GM21825 (cell line): ENCODE measurements around the gene KRTAP4-8.
"Not testable (repeated sequence)": the region's sequence is repeated elsewhere in the genome, so short reads cannot be mapped to it uniquely, and the experiment has no call there.

ENCODE experiments used
- ATAC-seq: cut with Tn5 transposase; IDR thresholded peaks from one replicate; pipeline ENCODE4 v1.9.1; 2021; ENCODE audit warnings: mild to moderate bottlenecking, moderate library complexity; ENCODE audit not compliant: unreplicated experiment

The KRTAP4-8 gene

DNA sequence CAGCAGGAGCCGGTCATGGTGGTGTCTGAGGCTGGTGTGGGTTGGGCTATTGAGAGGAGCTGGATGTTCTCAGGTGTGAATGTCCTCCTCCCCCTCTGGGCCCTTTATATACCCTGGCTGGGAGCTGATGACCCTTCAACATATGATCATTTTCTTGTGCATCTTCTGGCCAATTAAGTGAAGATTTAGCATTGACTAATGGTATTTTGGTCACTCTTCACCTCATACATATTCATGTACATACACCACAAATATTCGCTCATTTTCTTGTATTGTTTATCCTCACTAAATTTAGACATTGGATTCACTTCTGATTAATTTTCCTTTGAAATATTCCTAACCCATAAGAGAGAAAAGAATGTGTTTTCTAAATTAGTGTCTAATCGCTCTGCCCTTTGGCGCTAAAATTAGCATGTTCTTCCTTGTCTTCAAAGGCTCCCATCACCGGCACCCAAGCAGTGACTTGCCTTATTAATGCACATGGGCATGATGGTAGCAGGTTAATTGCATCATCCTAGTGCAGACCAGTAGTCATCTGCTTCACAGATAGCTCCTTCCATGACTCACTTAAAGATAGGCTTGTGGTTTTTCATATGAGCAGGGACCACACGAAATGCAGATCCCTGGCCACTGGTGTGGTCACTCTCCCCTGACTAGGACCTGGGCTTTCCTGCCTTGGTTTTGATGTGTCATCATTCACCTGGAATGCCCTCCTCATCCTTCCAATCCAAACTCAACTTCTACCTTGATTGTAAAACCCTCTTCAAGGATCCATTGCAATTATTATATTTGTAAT lies 31.9 kb downstream of the KRTAP4-8 start, which contains the start of gene KRTAP2-4:
KRTAP2-4 (minus strand) TSS at position 51 of the 796 bp plus-strand sequence; CDS start at position 17, 34 bp downstream.
- ATAC-seq = no peak

DNA sequence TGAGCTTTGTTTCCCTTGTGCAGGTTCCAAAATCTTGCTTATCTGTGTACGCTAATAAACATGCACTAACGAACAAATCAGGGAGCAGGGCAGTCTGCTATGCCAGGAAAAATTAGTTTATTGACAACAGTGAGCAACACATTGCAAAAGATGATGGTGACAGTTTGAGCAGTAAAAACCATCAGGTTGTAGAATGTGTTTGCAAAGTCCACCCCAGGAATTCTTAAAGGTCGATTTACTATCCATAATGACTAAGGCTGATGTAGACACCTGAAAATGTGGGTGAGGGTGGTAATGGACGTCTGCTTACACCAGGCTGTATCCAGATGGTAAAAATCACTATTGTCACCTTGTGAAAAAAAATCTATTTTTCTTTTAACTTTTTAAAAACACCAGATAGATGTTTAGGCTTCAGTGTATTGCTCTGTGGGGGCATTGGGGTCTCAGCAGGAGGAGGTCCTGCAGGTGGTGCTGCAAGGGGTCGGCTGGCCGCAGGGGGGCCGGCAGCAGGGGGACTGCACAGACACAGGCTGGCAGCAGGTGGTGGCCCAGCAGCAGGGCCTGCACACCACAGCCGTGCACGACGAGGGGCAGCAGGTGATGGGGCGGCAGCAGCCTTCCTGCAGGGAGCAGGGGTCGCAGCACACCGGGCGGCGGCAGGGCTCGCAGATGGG lies 32.8 kb downstream of the KRTAP4-8 start:
- not testable (repeated sequence) for ATAC-seq

DNA sequence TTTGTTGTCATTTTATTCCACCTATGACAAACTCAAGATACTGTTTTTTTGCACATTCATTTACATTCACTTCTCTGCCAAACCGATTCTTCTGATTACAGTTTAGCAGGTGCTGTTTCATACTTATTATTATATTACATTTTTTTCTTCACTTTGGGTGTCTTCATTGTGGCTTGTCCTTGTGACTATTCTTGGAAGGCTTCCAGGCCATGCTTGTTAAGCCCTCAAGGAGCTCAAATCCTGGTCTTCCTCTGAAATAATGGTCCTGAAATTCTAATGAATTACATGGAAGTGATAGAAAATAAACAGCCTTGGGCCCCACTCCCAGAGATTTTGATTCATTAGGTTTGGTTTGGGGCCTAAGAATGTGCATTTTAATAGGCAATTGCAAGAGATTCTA lies 33.6 kb downstream of the KRTAP4-8 start:
- ATAC-seq = no peak

DNA sequence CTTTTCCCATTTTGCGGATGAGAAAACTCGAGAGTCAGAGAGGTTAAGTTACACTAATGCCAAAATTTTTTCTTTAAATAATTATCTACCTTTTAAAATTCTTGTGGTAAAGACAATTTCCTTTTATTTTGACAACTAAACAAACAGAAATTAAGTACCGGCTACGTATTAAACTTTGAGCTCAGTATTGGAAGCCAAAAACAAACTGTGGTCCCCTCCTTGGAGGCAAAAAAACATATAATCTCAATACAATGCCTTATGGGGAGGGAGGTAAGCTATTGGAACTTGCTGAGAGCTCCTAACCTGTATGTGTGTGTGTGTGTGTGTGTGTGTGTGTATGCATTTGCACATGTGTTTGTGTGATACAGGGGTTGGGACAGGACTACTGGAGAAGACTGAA lies 34.5 kb downstream of the KRTAP4-8 start:
- ATAC-seq = no peak

DNA sequence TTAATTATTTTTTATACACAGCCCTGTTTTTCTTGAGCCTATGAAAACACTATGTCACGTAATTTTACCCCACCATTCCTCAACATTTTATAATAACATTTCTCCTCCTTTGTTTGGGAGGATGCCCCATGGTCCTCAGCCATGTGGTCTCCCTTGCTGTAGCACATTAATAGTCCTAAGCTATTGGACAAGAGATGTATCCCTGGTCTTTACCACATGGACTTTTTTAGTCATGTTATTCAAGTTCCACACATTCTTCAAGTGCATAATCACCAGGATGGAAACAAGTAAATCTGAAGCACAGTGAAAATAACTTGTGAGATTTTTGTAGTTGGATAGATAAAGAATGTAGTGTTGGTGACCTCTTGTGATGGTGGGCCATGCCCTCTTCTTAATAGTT lies 36.0 kb downstream of the KRTAP4-8 start:
- no peak for ATAC-seq

DNA sequence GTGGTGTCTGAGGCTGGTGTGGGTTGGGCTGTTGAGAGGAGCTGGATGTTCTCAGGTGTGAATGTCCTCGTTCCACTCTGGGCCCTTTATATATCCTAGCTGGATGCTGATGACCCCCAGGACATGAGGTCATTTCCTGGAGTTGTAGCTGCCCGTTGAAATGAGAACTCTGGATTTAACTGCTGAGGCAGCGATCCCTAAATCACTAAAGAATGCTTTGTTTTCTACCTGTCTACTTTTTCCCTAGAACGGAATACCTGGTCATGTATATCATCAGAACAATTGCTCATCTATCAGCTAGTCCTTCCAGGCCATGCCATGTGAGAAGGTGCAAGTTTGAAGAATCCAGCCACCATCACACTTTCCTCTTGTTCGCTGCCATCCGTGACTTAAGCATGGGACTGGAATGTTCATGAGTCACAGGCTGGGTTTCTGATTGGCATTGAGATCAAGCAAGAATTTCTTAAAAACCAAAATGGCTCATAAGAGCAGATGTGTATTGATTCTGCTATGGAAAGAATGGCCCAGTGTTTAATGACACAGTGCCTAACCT lies 37.8 kb downstream of the KRTAP4-8 start, which contains the start of gene KRTAP2-3:
KRTAP2-3 (minus strand) TSS at position 63 of the 553 bp plus-strand sequence. CDS start 64 bp downstream, outside the sequence.
- no peak for ATAC-seq

DNA sequence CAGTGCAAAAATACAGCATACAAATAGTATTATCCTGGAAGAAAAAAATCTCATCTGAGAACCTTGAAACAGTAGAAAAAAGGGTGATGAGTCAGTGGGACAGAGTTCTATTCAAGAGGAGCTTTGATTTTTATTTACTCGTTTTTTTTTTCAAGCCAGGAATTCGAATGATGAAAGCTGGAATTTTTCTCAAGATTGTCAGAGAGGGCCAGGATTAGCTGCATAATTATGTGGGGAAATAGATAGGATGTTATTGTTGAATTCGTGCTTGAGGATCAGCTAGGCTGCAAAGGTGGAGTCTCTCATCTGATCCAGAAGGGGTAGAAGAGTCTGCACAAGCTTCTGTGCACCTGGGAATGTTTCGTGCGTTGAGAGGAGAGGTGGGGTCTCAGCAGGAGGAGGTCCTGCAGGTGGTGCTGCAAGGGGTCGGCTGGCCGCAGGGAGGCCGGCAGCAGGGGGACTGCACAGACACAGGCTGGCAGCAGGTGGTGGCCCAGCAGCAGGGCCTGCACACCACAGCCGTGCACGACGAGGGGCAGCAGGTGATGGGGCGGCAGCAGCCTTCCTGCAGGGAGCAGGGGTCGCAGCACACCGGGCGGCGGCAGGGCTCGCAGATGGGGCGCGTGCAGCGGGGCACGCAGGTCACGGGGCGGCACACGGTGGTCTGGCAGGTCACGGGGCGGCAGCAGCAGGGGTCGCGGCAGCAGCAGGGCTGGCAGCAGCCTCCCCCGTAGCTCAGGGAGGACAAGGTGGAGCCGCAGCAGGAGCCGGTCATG lies 38.5 kb downstream of the KRTAP4-8 start:
- not testable (repeated sequence) for ATAC-seq

DNA sequence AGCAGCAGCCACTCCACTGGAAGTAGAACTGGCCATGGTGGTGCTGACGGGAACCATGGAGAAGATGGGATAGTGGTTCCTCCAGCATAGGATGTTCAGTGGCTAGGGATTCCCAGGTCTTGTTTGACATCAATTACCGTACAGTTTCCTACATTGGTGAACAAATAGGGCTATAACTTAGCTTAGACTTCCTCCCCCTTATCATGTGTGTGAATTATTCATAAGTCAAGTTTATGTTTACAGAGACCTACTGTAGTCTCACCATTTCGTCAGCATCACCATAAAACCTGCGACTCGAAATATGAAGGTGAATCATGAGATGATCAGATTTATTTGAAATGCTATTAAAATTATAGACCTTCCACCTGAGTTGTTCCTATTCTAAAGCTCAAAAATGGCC lies 39.2 kb downstream of the KRTAP4-8 start:
- no peak for ATAC-seq

DNA sequence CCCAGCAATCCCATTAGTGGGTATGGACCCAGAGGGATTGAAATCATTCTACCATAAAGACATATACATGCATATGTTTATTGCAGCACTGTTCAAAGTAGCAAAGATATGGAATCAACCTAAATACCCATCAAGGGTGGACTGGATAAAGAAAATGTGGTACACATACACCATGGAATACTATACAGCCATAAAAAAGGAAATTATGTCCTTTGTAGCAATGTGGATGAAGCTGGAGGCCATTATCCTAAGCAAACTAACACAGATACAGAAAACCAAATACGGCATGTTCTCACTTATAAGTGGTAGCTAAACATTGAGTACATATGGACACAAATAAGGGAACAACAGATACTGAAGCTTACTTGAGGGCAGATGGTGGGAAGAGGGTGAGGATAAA lies 40.4 kb downstream of the KRTAP4-8 start:
- ATAC-seq = no peak

DNA sequence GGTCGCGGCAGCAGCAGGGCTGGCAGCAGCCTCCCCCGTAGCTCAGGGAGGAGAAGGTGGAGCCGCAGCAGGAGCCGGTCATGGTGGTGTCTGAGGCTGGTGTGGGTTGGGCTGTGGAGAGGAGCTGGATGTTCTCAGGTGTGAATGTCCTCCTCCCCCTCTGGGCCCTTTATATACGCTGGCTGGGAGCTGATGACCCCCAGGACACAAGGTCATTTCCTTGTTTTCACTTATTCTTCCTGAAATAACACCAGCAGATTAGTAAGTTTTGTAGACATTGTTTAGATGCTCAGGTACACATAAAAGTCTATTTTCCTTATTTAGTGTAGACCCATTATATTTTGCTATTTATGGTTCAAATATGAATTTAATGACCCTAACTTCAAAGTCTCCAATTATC lies 42.8 kb downstream of the KRTAP4-8 start, which contains the start of gene KRTAP2-2:
KRTAP2-2 (minus strand) TSS at position 101 of the 400 bp plus-strand sequence; CDS start at position 82, 19 bp downstream.
- ATAC-seq = not testable (repeated sequence)

DNA sequence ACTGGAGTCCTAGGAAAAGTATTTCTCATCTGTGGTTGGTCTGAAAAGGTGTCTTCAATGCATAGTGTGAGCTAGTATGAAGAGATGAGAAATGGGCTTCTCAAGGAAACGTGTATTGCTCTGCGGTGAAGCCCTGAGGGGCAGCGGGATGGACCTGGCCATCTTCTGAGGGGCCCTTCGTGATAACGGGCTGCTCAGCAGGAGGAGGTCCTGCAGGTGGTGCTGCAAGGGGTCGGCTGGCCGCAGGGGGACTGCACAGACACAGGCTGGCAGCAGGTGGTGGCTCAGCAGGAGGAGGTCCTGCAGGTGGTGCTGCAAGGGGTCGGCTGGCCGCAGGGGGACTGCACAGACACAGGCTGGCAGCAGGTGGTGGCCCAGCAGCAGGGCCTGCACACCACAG lies 43.4 kb downstream of the KRTAP4-8 start:
- not testable (repeated sequence) for ATAC-seq

DNA sequence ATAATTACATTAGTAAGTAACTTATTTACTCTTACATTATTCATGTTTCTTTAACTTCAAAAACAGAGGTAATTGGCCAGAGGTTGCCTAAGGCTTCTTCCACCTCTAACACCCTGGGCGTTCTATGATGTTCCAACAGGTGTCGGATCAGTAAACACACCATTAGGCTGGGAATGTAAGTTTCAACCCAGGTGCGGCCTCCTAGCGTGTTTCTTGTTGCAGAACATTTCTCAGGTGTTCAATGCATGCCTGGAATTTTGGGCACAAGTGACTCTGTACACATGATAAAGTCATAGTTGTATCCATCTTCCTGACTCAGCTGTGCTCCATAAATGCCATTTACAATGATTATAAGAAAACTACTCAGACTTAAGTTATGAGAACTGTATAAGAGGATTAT lies 43.9 kb downstream of the KRTAP4-8 start:
- ATAC-seq = no peak

DNA sequence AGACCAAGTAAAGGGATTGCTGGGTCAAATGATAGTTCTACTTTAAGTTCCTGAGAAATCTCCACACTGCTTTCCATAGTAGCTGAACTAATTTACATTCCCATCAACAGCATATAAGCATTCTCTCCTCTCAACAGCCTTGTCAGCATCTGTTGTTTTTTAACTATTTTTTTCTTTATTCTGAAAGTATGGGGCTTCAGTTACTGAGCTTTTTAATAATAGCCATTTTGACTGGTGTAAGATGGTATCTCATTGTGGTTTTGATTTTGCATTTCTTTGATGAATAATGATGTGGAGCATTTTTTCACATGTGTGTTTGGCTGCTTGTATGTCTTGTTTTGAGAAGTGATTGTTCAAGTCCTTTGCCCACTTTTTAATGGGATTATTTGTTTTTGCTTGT lies 45.4 kb downstream of the KRTAP4-8 start:
- ATAC-seq = no peak

DNA sequence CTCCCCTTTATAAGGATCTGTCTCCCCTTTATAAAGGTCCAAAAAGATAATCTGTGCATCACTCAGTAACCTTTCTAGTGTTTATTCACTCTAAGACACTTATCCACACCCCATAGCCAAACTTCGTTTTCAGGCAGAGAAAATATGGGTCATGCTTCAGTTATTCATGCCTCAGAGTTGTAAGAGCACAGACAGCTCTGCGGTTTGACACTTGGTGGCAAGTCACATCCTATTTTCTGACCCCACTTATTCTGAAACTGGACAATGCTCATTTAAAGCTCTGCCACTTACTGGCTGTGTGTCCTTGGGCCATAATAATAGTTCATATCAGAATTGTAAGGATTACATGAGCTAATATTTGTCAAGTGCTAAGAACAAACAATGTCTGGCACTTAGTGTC lies 48.8 kb downstream of the KRTAP4-8 start:
- no peak for ATAC-seq

DNA sequence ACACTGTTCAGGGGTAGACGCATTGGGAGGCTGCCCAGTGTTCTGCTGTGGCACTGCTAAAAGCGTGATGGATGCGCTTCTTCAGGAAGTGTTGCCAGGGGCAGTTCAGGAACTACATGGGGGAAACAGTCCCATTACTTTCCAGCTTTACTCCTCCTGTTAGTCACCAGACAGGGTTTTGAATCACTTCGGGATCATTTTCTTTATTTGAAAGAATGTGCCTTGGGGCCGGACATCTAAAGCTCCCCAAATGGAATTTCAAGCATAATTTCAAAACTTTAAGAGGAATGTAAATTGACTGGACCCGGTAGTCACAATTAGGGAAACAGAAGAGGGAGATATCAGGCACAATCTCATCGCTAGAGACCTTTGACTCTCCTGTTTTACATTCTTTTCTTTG lies 49.5 kb downstream of the KRTAP4-8 start:
- ATAC-seq = no peak
